Loucy (cell line): Measurements from ENCODE around the gene BCAP31.

ENCODE experiments used
- H2AFZ ChIP-seq: fragments of 200-600 bp; sonication (generic); 2 replicates; pipeline ENCODE4 v1.6.0; 2016; ENCODE audit warnings: antibody characterized with exemption, mild to moderate bottlenecking, low read length, moderate library complexity
- H3F3A ChIP-seq: fragments of 200-600 bp; 2 replicates; pipeline ENCODE4 v1.6.0; 2016; ENCODE audit warnings: antibody characterized with exemption, low read depth, mild to moderate bottlenecking
- H3K27me3 ChIP-seq: fragments of 200-600 bp; sonication (generic); 2 replicates; pipeline ENCODE4 v1.6.1; 2014; ENCODE audit warnings: low read length, mild to moderate bottlenecking; ENCODE audit not compliant: insufficient read depth, poor library complexity, severe bottlenecking
- H3K36me3 ChIP-seq: fragments of 200-600 bp; sonication (generic); 2 replicates; pipeline ENCODE4 v1.6.1; 2016; ENCODE audit warnings: low read length; ENCODE audit not compliant: insufficient read depth
- H3K4me1 ChIP-seq: fragments of 200-600 bp; sonication (generic); 2 replicates; pipeline ENCODE4 v1.5.1; 2014; ENCODE audit warnings: low read length, mild to moderate bottlenecking; ENCODE audit not compliant: insufficient read depth, poor library complexity, severe bottlenecking
- H3K4me2 ChIP-seq: fragments of 200-600 bp; sonication (generic); 2 replicates; pipeline ENCODE4 v1.6.0; 2014; ENCODE audit warnings: antibody characterized with exemption, low read length, low read depth, mild to moderate bottlenecking; ENCODE audit not compliant: poor library complexity, severe bottlenecking
- H3K4me3 ChIP-seq: fragments of 200-600 bp; sonication (generic); 2 replicates; pipeline ENCODE4 v1.5.1; 2014; ENCODE audit warnings: low read length, mild to moderate bottlenecking, mixed read lengths; ENCODE audit not compliant: poor library complexity, severe bottlenecking
- H3K79me2 ChIP-seq: fragments of 200-600 bp; sonication (generic); 2 replicates; pipeline ENCODE4 v1.6.1; 2014; ENCODE audit warnings: low read length; ENCODE audit not compliant: insufficient read depth
- H3K9ac ChIP-seq: fragments of 200-600 bp; sonication (generic); 2 replicates; pipeline ENCODE4 v1.6.0; 2014; ENCODE audit warnings: mild to moderate bottlenecking, low read depth, low read length, moderate library complexity; ENCODE audit not compliant: poor library complexity, severe bottlenecking
- H3K9me2 ChIP-seq: fragments of 200-600 bp; sonication (generic); replicated peaks from 2 replicates; pipeline ENCODE4 v1.6.1; 2016; ENCODE audit warnings: low read depth, low read length, mixed read lengths
- H3K9me3 ChIP-seq: fragments of 200-600 bp; sonication (generic); 2 replicates; pipeline ENCODE4 v1.6.1; 2014; ENCODE audit warnings: mild to moderate bottlenecking, antibody characterized with exemption, low read length, low read depth; ENCODE audit not compliant: insufficient read depth
- H4K20me1 ChIP-seq: fragments of 200-600 bp; sonication (generic); 2 replicates; pipeline ENCODE4 v1.6.0; 2014; ENCODE audit warnings: antibody characterized with exemption, low read length, mild to moderate bottlenecking; ENCODE audit not compliant: insufficient read depth, poor library complexity, severe bottlenecking
- CTCF ChIP-seq: fragments of 200-600 bp; sonication (generic); conservative IDR thresholded peaks from 2 replicates; pipeline ENCODE4 v1.5.1; 2014; ENCODE audit warnings: mild to moderate bottlenecking, antibody characterized with exemption, low read length
- EZH2phosphoT487 ChIP-seq: fragments of 200-600 bp; IDR thresholded peaks from 2 replicates; pipeline ENCODE4 v1.6.1; 2018; ENCODE audit warnings: antibody characterized with exemption, mild to moderate bottlenecking, moderate library complexity, borderline replicate concordance

Gene BCAP31

GRCh38 chrX:153657161-153657560 is 67.0 kb downstream of the BCAP31 start:
- H3K9ac ChIP-seq: no peak overlapping the region
- no peak overlapping the region for H2AFZ ChIP-seq
- no peak overlapping the region for H3K4me3 ChIP-seq
- H3K36me3 ChIP-seq: no peaks in the 10 kb centered on the region
- H3K9me3 ChIP-seq: no peaks in the 10 kb centered on the region
- H3K9me2 ChIP-seq: no peaks in the 10 kb centered on the region
- TF ChIP-seq CTCF: no peak
- no peaks in the 10 kb centered on the region for H4K20me1 ChIP-seq
- no peaks in the 10 kb centered on the region for H3K4me1 ChIP-seq
- no peak overlapping the region for H3K4me2 ChIP-seq
- no peaks in the 10 kb centered on the region for H3F3A ChIP-seq
- no peaks in the 10 kb centered on the region for H3K27me3 ChIP-seq
- H3K79me2 ChIP-seq: no peaks in the 10 kb centered on the region

- Histone ChIP-seq H3K4me1 (no peaks in the 10 kb centered on the region), H3K4me2 (no peak overlapping the region), H3K36me3 (no peaks in the 10 kb centered on the region), H3K9me2 (no peaks in the 10 kb centered on the region), H3K79me2 (no peaks in the 10 kb centered on the region), H3K4me3 (no peak overlapping the region), H3K9ac (no peak overlapping the region), H3K27me3 (no peaks in the 10 kb centered on the region), H2AFZ (no peak overlapping the region), H3F3A (no peaks in the 10 kb centered on the region), H4K20me1 (no peaks in the 10 kb centered on the region), H3K9me3 (no peaks in the 10 kb centered on the region)
- no peak for TF ChIP-seq CTCF
- TF ChIP-seq EZH2phosphoT487: no peak
Measured at GRCh38 chrX:153653556-153653955, 70.6 kb downstream of the BCAP31 start.

GRCh38 chrX:153651540-153652079 is 72.6 kb downstream of the BCAP31 start:
- Histone ChIP-seq H3K9ac (no peak overlapping the region), H3F3A (no peaks in the 10 kb centered on the region), H3K36me3 (no peaks in the 10 kb centered on the region), H4K20me1 (no peaks in the 10 kb centered on the region), H3K9me3 (no peaks in the 10 kb centered on the region), H3K9me2 (no peaks in the 10 kb centered on the region), H3K4me1 (no peaks in the 10 kb centered on the region), H3K79me2 (no peaks in the 10 kb centered on the region), H3K27me3 (no peaks in the 10 kb centered on the region), H3K4me2 (no peak overlapping the region), H3K4me3 (no peak overlapping the region), H2AFZ (no peak overlapping the region)
- TF ChIP-seq CTCF (peak; percentile 51), EZH2phosphoT487 (no peak)
